RWPE1 (cell line): ENCODE data around the gene PLCB2.
A peak's percentile ranks its signal among the peaks of the same experiment; 100 is the strongest.

ENCODE experiments used
- CTCF ChIA-PET: fragments of 350-600 bp; sonication (Branson Sonifier 250); formaldehyde crosslinking; extraction: SDS; loops from one replicate; lab custom pipeline; 2021; lab: Yijun Ruan, JAX
- POLR2A ChIA-PET: fragments of 400-600 bp; formaldehyde crosslinking; extraction: SDS; loops from one replicate; lab custom pipeline; 2020; ENCODE audit warnings: antibody characterized with exemption; ENCODE audit not compliant: low non-redundant PET; lab: Yijun Ruan, JAX
- DNase-seq: peaks from one replicate; pipeline ENCODE4 v3.0.0; 2012; ENCODE audit warnings: low spot score
- H3K27ac ChIP-seq: fragments of 450-650 bp; 2 replicates; pipeline ENCODE4 v1.5.1; 2017
- CTCF ChIP-seq: fragments of 450-650 bp; conservative IDR thresholded peaks from 2 replicates; pipeline ENCODE4 v1.5.1; 2017; ENCODE audit warnings: low read depth, mild to moderate bottlenecking

PLCB2 gene

DNA sequence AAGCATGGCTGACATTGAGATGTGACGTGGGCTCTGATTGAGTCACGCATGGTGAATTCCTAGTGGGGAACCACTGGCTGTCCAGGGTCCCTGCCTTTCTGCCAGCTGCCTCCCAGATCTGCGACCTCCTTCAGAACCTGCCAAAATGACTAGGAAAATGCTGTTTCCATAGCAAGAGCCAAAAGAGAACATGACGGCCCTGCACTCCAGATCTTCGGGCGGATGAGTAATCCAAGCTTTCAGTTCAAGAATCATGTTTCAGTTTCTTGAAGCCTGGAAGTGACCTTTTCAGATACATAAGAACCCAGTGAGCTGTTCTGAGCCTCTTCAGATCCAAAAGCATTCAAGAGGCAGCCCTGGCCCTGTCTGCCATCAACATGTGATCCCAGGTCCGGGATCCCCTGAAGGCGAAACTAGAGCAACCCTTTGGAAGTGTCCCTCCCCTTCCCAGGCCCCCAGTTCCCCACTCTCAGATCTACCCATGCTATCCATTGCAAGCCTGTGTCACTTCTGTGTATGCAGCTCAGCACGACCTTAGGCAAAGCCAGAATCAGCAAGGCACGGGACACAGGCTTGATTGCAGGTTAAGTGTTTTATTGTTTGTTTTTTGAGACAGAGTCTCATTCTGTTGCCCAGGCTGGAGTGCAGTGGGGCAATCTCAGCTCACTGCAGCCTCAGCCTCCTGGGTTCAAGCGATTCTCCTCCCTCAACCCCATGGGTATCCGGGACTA lies 44.5 kb downstream of the PLCB2 start:
- POLR2A ChIA-PET, result no interaction called here
- no peak for TF ChIP-seq CTCF
- CTCF ChIA-PET, result interaction anchor here (1.4 to 2.4 kb wide), 3 partner anchors 11 to 46 kb away, joined by 5 to 11 read pairs (median 7); no protein-coding TSS in a partner anchor
- DNase-seq, result no peak
- peak overlapping the region; percentile 51 for H3K27ac ChIP-seq

DNA sequence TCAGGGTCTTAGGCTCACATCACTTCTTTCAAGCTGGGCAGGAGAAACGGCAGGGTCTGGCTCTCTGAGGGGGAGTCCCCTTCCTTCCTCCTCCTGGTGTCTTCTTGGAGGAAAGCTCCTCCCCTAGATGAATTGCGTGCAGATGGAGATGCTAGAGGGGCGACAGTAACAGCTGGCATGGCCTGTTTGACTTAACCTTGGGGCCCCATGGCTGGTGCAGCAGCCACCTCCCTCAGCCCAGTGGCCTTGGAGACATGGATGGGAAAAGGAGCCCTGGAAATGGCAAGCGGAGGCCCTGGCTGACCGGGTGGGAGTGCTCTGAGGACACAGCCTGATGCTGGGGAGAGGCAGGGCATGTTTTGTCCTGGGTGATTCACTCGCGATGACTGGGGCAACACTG lies 48.7 kb downstream of the PLCB2 start:
- ChIA-PET POLR2A (no interaction called here), CTCF (interaction anchor here (1.6 kb wide), 1 partner anchor 14 kb away, joined by 4 read pairs; no protein-coding TSS in a partner anchor)

DNA sequence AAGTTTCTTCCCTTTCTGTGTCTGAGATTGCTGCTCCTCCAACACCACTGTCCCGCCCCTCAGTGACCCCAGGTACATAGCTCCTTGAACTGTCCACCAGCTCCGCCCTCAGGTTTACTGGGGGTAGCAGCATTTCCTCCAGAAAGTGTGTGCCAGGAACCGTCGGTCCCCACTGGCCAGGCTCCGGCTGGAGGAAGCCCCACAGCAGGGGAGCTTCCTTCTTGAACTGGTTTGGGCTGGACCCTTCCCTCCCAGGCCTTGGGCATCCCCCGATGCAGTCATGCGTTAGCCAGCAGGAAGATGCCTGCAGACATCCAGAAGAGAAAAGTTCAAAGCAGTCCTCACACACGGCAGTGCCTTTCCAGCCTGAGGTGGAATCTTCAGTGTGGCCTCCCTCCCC lies 49.2 kb downstream of the PLCB2 start:
- DNase-seq, result no peak
- ChIA-PET CTCF (interaction anchor here (1.6 to 2.2 kb wide), 2 partner anchors 14 to 16 kb away, joined by 4 to 11 read pairs; no protein-coding TSS in a partner anchor), POLR2A (no interaction called here)
- TF ChIP-seq CTCF, result no peak
- peak overlapping the region; percentile 12; the same call in 1 of the 2 replicates for H3K27ac ChIP-seq

More for the DNA sequence above, 48.7 kb downstream of the PLCB2 start:
- TF ChIP-seq CTCF, result no peak
- DNase-seq, result no peak
- H3K27ac ChIP-seq, result no peak overlapping the region

DNA sequence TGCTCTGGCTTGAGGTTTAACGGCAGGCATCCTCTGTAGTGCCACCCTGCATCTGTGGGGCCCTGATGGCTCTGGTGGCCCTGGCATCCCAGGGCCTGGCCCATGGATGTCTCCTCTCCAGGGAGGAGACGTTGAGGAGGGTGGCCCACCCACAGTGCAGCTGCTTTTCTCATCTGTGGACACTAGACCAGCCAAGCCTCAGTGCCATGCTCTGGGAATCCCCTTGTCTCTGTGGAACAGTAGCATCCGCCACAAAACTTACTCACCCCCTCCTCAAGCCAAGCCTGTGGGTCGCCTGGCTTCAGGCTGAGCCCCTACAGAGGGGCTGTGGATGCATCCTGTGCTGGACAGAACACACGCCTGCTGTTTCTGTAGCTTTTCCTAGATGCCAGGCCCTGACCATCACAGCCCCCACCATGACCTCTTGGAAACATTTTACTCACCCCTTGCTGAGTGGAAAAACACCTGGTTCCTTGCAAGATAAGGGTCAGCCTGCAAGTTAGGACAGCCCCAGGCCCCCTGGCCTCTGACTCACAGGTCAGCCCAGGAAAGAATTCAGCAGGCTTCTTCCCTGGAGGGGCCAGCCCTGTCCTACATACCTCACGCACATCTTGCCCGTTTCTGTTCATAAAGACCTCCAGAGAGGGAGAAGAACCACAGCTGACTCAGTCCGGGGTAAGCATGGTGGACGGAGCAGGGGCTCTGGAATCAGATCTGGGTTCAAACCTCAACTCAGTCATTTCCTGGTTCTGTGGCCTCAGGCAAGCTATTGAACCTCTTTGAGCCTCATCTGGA lies 49.9 kb downstream of the PLCB2 start:
- no peak for TF ChIP-seq CTCF
- no peak for DNase-seq
- ChIA-PET CTCF (interaction anchor here (0.9 to 2.2 kb wide), 3 partner anchors 15 to 153 kb away, joined by 4 to 11 read pairs (median 5); no protein-coding TSS in a partner anchor), POLR2A (no interaction called here)
- peak overlapping the region; percentile 12 for H3K27ac ChIP-seq

DNA sequence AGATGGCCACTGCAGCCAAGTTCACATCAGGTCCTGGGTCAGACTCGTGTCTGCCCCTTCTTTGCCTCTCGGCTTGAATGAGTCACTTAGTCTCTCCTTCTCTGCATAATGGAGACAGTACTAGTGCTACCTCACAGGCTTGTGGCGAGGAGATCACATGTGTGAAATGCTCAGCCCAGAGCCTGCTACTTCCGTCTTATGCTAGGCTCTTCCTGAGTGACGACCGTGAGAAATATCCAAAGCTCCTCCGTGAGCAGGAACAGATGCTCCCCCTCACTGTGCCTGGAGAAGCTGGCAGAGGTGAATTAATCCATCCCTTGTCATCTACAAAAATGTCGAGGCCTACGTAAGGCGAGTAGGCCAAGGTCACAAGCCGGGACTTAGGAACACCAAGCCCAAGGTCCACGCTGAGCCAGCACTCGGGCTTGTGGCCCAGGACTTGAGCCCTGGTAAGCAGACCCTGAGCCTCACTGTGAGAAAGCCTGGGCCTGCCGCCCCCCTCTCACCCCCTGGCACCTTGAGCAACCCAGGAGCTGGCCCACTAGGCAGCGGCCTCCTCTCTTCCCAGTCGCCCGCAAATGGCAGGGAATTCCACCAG lies 51.0 kb downstream of the PLCB2 start:
- POLR2A ChIA-PET, result no interaction called here
- no peak for DNase-seq
- CTCF ChIA-PET, result interaction anchor here (0.9 to 2.2 kb wide), 2 partner anchors 18 to 152 kb away, joined by 5 to 11 read pairs; no protein-coding TSS in a partner anchor
- H3K27ac ChIP-seq, result 0 out of 2 replicates have a peak overlapping the region, but pooled peaks have one; percentile 1
- no peak for TF ChIP-seq CTCF

DNA sequence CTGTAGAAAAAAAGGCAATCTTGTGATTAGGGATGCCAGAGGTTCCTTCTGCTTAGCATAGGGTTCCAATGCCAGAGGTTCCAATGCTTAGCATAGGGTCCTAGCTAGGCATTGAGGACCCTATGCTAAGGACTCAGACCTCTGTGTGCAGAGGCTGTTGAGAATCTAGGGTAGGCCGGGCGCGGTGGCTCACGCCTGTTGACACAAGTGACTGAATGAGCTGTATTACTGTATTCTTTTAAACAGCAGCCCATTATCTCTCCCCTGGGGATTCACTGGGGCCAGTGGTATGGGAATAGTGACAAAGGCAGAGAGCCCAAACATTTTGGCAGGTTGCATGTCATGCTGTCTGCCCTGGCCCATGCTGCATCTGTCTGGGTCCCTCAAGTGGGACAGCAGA lies 52.7 kb downstream of the PLCB2 start:
- ChIA-PET POLR2A (no interaction called here), CTCF (interaction anchor here (1.2 to 2.2 kb wide), 3 partner anchors 16 to 24 kb away, joined by 3 to 14 read pairs (median 6); partner anchors contain the start of gene PAK6)
- no peak for DNase-seq
- no peak for TF ChIP-seq CTCF
- H3K27ac ChIP-seq, result no peak overlapping the region
